ENCODE results near the gene PIK3CB.
"Not testable (repeated sequence)": the region's sequence is repeated elsewhere in the genome, so short reads cannot be mapped to it uniquely, and the experiment has no call there.

PIK3CB gene

GRCh38 chr3:138732456-138732855 is 102.3 kb downstream of the PIK3CB start:
- H3K4me3 ChIP-seq (ENCODE audit: low read depth, low read length): no peak overlapping the region
- CTCF ChIA-PET: interaction anchor here (1.3 kb wide), 1 partner anchor 183 kb away, joined by 5 read pairs; no protein-coding TSS in a partner anchor
- TF ChIP-seq CTCF (IDR thresholded peaks at IDR 0.05; ENCODE audit: insufficient read depth, low read length, missing control alignments): no peak
- POLR2A ChIA-PET: no interaction called here
- no peak for DNase-seq (ENCODE audit: low read depth, low spot score)

- ChIA-PET POLR2A (no interaction called here), CTCF (interaction anchor here (1.1 to 5.9 kb wide), 5 partner anchors 9 to 196 kb away, joined by 3 to 31 read pairs (median 6); no protein-coding TSS in a partner anchor)
- DNase-seq (ENCODE audit: low read depth, low spot score): peak; percentile 26
- no peak for TF ChIP-seq CTCF (IDR thresholded peaks at IDR 0.05; ENCODE audit: insufficient read depth, low read length, missing control alignments)
- H3K4me3 ChIP-seq (ENCODE audit: low read depth, low read length): no peak overlapping the region
Measured at GRCh38 chr3:138726946-138727730, 107.6 kb downstream of the PIK3CB start.

GRCh38 chr3:138726042-138726441 is 108.7 kb downstream of the PIK3CB start:
- CTCF ChIA-PET: interaction anchor here (1.3 to 5.9 kb wide), 4 partner anchors 26 to 197 kb away, joined by 3 to 31 read pairs (median 4); no protein-coding TSS in a partner anchor
- POLR2A ChIA-PET; H3K4me3 ChIP-seq (ENCODE audit: low read depth, low read length); DNase-seq (ENCODE audit: low read depth, low spot score): not testable (repeated sequence)

GRCh38 chr3:138725116-138725515 is 109.6 kb downstream of the PIK3CB start:
- no peak overlapping the region for H3K4me3 ChIP-seq (ENCODE audit: low read depth, low read length)
- ChIA-PET CTCF (no interaction called here), POLR2A (no interaction called here)
- TF ChIP-seq CTCF (IDR thresholded peaks at IDR 0.05; ENCODE audit: insufficient read depth, low read length, missing control alignments): no peak
- no peak for DNase-seq (ENCODE audit: low read depth, low spot score)

- no peak for TF ChIP-seq CTCF (IDR thresholded peaks at IDR 0.05; ENCODE audit: insufficient read depth, low read length, missing control alignments)
Measured at GRCh38 chr3:138724443-138724842, 110.3 kb downstream of the PIK3CB start.

GRCh38 chr3:138718849-138719248 is 115.9 kb downstream of the PIK3CB start:
- DNase-seq (ENCODE audit: low read depth, low spot score): no peak
- ChIA-PET POLR2A (no interaction called here), CTCF (interaction anchor here (1.1 to 6.8 kb wide), 2 partner anchors 197 kb away, joined by 4 to 58 read pairs; no protein-coding TSS in a partner anchor)
- H3K4me3 ChIP-seq (ENCODE audit: low read depth, low read length): no peak overlapping the region
- no peak for TF ChIP-seq CTCF (IDR thresholded peaks at IDR 0.05; ENCODE audit: insufficient read depth, low read length, missing control alignments)

More at GRCh38 chr3:138724443-138724842, 110.3 kb downstream of the PIK3CB start:
- POLR2A ChIA-PET: no interaction called here
- CTCF ChIA-PET: interaction anchor here (0.7 to 1.1 kb wide), 2 partner anchors 191 to 200 kb away, joined by 3 to 4 read pairs; no protein-coding TSS in a partner anchor
- no peak for DNase-seq (ENCODE audit: low read depth, low spot score)
- no peak overlapping the region for H3K4me3 ChIP-seq (ENCODE audit: low read depth, low read length)
